Choroid plexus epithelial cell (primary cell): Measurements from ENCODE around the gene PLXNA2.
A peak's percentile ranks its signal among the peaks of the same experiment; 100 is the strongest.

Experiments
- DNase-seq: peaks from one replicate; pipeline ENCODE4 v3.0.0-alpha.2; 2010; ENCODE audit warnings: low read depth
- H3K4me3 ChIP-seq: 2 replicates; pipeline ENCODE4 v1.5.1; 2011; ENCODE audit warnings: low read depth, mild to moderate bottlenecking, control low read depth, low read length, moderate library complexity
- TF ChIP-seq, protein P1 (sequence below): conservative IDR thresholded peaks from 2 replicates; pipeline ENCODE4 v1.5.1; 2011; ENCODE audit warnings: low read depth, mild to moderate bottlenecking, control low read depth, inconsistent platforms, low read length, moderate library complexity

The PLXNA2 gene

GRCh38 chr1:208043691-208044181 lies 200.4 kb downstream of the PLXNA2 start:
- TF ChIP-seq, protein P1, sequence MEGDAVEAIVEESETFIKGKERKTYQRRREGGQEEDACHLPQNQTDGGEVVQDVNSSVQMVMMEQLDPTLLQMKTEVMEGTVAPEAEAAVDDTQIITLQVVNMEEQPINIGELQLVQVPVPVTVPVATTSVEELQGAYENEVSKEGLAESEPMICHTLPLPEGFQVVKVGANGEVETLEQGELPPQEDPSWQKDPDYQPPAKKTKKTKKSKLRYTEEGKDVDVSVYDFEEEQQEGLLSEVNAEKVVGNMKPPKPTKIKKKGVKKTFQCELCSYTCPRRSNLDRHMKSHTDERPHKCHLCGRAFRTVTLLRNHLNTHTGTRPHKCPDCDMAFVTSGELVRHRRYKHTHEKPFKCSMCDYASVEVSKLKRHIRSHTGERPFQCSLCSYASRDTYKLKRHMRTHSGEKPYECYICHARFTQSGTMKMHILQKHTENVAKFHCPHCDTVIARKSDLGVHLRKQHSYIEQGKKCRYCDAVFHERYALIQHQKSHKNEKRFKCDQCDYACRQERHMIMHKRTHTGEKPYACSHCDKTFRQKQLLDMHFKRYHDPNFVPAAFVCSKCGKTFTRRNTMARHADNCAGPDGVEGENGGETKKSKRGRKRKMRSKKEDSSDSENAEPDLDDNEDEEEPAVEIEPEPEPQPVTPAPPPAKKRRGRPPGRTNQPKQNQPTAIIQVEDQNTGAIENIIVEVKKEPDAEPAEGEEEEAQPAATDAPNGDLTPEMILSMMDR = peak; percentile 9
- DNase-seq = no peak
- H3K4me3 ChIP-seq = no peak overlapping the region

GRCh38 chr1:208042868-208043267 lies 201.3 kb downstream of the PLXNA2 start:
- H3K4me3 ChIP-seq = no peak overlapping the region
- TF ChIP-seq, protein P1 = no peak
- no peak for DNase-seq

DNA sequence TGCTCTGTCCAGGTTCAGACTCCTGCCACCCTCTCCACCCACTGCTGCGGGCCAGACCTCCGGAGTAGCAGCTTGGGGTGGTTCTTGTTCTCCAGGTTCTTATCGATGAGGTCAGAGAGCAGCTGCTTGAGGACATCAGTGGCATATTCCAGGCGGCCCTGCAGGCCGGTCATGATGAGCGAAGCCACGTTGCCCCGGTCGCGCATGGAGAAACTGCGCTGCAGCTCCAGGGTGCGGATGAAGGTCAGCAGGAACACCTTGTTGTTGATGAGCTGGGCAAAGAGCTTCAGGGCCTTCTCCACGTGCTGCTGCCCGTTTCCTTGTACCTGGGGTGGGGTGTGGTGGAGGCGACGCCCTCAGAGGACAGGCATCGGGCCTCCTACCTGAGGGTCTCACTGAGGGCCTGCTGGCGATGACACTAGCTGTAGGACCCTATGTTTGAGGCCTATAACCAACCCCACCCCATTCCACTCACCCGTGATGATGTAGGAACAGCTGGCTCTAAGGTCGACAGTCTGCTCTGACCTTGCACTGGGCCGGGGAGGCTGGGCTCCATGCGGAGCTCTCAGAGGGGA lies 202.1 kb downstream of the PLXNA2 start:
- TF ChIP-seq, protein P1 = no peak
- no peak for DNase-seq
- no peak overlapping the region for H3K4me3 ChIP-seq

DNA sequence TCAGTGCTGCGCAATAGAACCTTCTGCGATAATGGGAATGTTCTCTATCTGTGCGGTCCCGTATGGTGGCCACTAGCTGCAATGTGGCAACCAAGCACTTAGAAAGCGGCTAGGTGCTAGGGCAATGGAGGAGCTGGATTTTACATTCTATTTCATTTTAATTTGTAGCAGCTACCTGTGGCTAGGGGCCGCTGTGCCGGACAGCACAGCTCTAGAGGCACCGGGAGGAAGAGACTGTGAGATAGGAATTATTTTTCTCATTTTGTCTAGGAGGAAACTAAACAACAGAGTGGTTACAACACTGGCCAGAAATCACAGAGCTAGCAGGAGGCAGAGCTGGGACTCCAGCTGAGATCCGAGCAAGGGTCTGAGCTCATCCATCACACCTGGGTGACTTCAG lies 202.7 kb downstream of the PLXNA2 start:
- DNase-seq = no peak
- TF ChIP-seq, protein P1 = peak; percentile 21
- no peak overlapping the region for H3K4me3 ChIP-seq

DNA sequence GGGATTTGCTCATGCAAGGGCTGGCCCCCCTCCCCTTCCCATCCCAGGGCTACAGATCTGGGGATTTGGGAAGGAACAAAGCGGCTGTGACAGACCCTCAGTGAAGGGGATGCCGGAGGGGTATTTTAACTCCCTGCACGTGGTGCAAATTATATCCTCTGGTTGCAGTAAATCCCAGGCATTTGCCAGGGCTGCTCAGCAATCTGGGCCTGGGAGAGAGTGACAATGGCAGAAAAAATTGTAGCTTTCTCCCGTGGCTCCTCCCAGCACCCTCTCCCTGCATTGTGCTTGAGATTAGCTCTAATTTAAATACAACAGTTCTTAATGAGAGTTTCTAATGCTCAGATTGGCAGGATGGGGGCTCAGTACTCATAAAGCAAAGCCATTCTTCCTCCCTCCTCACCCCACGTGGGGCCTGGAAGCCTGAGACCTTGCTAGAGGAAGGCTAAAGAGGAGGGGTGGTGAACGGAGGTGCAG lies 203.3 kb downstream of the PLXNA2 start:
- TF ChIP-seq, protein P1 = no peak

GRCh38 chr1:208039536-208040332 lies 204.4 kb downstream of the PLXNA2 start:
- no peak for DNase-seq
- TF ChIP-seq, protein P1 = no peak
- no peak overlapping the region for H3K4me3 ChIP-seq

More for the DNA sequence above, 203.3 kb downstream of the PLXNA2 start:
- H3K4me3 ChIP-seq = no peak overlapping the region
- DNase-seq = no peak
